Endothelial cell of umbilical vein (primary cell): ENCODE measurements around the gene CCNE1. TPM values are rescaled to one million over a fixed set of nuclear protein-coding genes. Genes with fewer than 3 reads are reported as not detected.

Experiments used
- BruUV-seq: library from RNA; stranded (reverse); fragments of 400-500 nt; replicated peaks from 2 replicates; lab custom pipeline; 2021; lab: Mats Ljungman, UMichigan
- CTCF ChIA-PET: fragments of 300-600, 350-600 bp; sonication (Branson Sonifier 250); formaldehyde crosslinking; loops from one replicate; lab custom pipeline; 2021; ENCODE audit warnings: antibody characterized with exemption, inconsistent platforms; lab: Charles Lee
- POLR2A ChIA-PET: fragments of 300-600, 350-600 bp; sonication (Branson Sonifier 250); formaldehyde crosslinking; loops from one replicate; lab custom pipeline; 2021; ENCODE audit warnings: antibody characterized with exemption, inconsistent platforms; lab: Charles Lee
- DNase-seq: peaks from one replicate; pipeline ENCODE4 v3.0.0-alpha.2; 2011; ENCODE audit warnings: low read depth, low spot score
- FAIRE-seq: peaks from 2 replicates; lab custom pipeline; 2011; peaks lifted over from hg19 to GRCh38; lab: Jason Lieb, UNC
- H2AFZ ChIP-seq: 2 replicates; pipeline ENCODE4 v1.6.0; 2012; ENCODE audit warnings: low read depth, low read length, control low read depth, inconsistent platforms
- H3K27ac ChIP-seq: 2 replicates; pipeline ENCODE4 v1.5.1; 2011; ENCODE audit warnings: low read depth, mild to moderate bottlenecking, control low read depth, low read length, moderate library complexity; ENCODE audit not compliant: insufficient read depth
- H3K27me3 ChIP-seq, 2 experiments: 2 replicates each; pipeline versions ENCODE4 v1.6.0 to v1.6.1; 2011; ENCODE audit warnings: low read length in 2 of 2, mixed read lengths in 1 of 2; ENCODE audit not compliant: control insufficient read depth in 2 of 2, insufficient read depth in 2 of 2
- H3K36me3 ChIP-seq, 2 experiments: 2 replicates in 1 of 2; 3 replicates in 1 of 2; pipeline ENCODE4 v1.5.1; 2011; ENCODE audit warnings: low read length in 2 of 2, mild to moderate bottlenecking in 1 of 2, moderate library complexity in 1 of 2; ENCODE audit not compliant: control insufficient read depth in 2 of 2, insufficient read depth in 2 of 2; ENCODE audit errors: extremely low read depth in 1 of 2
- H3K4me1 ChIP-seq: 3 replicates; pipeline ENCODE4 v1.5.1; 2011; ENCODE audit warnings: mild to moderate bottlenecking, low read length; ENCODE audit not compliant: control insufficient read depth, insufficient read depth; ENCODE audit errors: extremely low read depth
- H3K4me2 ChIP-seq: 2 replicates; pipeline ENCODE4 v1.6.1; 2011; ENCODE audit warnings: low read length, control low read depth, mixed read lengths; ENCODE audit not compliant: insufficient read depth
- H3K4me3 ChIP-seq, 3 experiments: fragments of 200-600 bp in 1 of 3; sonication (generic), shearing (Covaris generic) in 1 of 3; replicated peaks in 1 of 3; 2 replicates each; pipeline ENCODE4 v1.5.1; 2011 to 2016; ENCODE audit warnings: control low read depth in 3 of 3, low read length in 3 of 3, mild to moderate bottlenecking in 2 of 3, inconsistent platforms in 1 of 3, low read depth in 1 of 3, moderate library complexity in 1 of 3; ENCODE audit not compliant: insufficient read depth in 1 of 3
- H3K79me2 ChIP-seq: 2 replicates; pipeline ENCODE4 v1.6.0; 2012; ENCODE audit warnings: low read length, inconsistent platforms; ENCODE audit not compliant: control insufficient read depth, insufficient read depth
- H3K9ac ChIP-seq: replicated peaks from 2 replicates; pipeline ENCODE3; 2011; ENCODE audit warnings: low read length, control low read depth; ENCODE audit not compliant: insufficient read depth; ENCODE audit errors: extremely low read depth
- H3K9me1 ChIP-seq: replicated peaks from 3 replicates; pipeline ENCODE4 v1.6.0; 2011; ENCODE audit warnings: mild to moderate bottlenecking, low read length; ENCODE audit not compliant: control insufficient read depth, insufficient read depth; ENCODE audit errors: extremely low read depth
- H3K9me3 ChIP-seq: replicated peaks from 2 replicates; pipeline ENCODE4 v1.5.1; 2012; ENCODE audit warnings: low read length, inconsistent platforms; ENCODE audit not compliant: control insufficient read depth, insufficient read depth
- H4K20me1 ChIP-seq: replicated peaks from 2 replicates; pipeline ENCODE3; 2011; ENCODE audit warnings: mild to moderate bottlenecking, low read length; ENCODE audit not compliant: control insufficient read depth, insufficient read depth; ENCODE audit errors: extremely low read depth
- FOS ChIP-seq: IDR thresholded peaks from 2 replicates; pipeline ENCODE4 v1.6.1; 2011; ENCODE audit warnings: mild to moderate bottlenecking, low read length, moderate library complexity, borderline replicate concordance; ENCODE audit not compliant: insufficient read depth
- GATA2 ChIP-seq: IDR thresholded peaks from 2 replicates; pipeline ENCODE4 v1.7.0; 2011; ENCODE audit warnings: low read depth, mild to moderate bottlenecking, moderate library complexity, mixed read lengths, low read length; ENCODE audit not compliant: insufficient read length, insufficient read depth
- MYC ChIP-seq: IDR thresholded peaks from one replicate; pipeline ENCODE4 v1.6.1; 2011; ENCODE audit warnings: mild to moderate bottlenecking, low read depth, low read length
- POLR2A ChIP-seq: IDR thresholded peaks from 2 replicates; pipeline ENCODE4 v1.6.1; 2012; ENCODE audit warnings: low read depth, mild to moderate bottlenecking, control low read depth, low read length
- POLR2AphosphoS5 ChIP-seq: IDR thresholded peaks from 2 replicates; pipeline ENCODE4 v1.6.1; 2012; ENCODE audit warnings: low read depth, mild to moderate bottlenecking, control low read depth, low read length, moderate library complexity; ENCODE audit not compliant: insufficient read depth
- dilution Hi-C: fragments of 300-500 bp; cut with MboI; formaldehyde crosslinking; loops from one replicate; pipeline ENCODE4 v1.15.0; 2019; ENCODE audit warnings: low sequenced_read_pairs; ENCODE audit not compliant: extremely low pct_ligation_motif_present
- intact Hi-C: fragments of 100-400 bp; cut with micrococcal nuclease; formaldehyde crosslinking; loops from one replicate; pipeline ENCODE4 v1.10.0; 2022
- polyA plus RNA-seq, 4 experiments: library from polyadenylated mRNA; depleted of rRNA in 3 of 4; stranded (reverse) in 3 of 4; unstranded in 1 of 4; fragments of >200 nt; gene quantifications; 2 replicates each; pipeline versions ENCODE4 v1.2.1 to v1.2.3, GENCODE V29; 2011 to 2012; ENCODE audit warnings: missing spikeins in 1 of 4
- total RNA-seq: library from RNA; stranded (reverse); gene quantifications from 2 replicates; pipeline ENCODE4 v1.2.3, GENCODE V29; 2021
- TF ChIP-seq, protein P1 (sequence below), 2 donors: IDR thresholded peaks; 1 replicate in 1 of 2; 2 replicates in 1 of 2; pipeline ENCODE4 v1.5.1; 2011; ENCODE audit warnings: low read length in 2 of 2, mild to moderate bottlenecking in 2 of 2, moderate library complexity in 2 of 2, control low read depth in 1 of 2, inconsistent platforms in 1 of 2, low read depth in 1 of 2; ENCODE audit not compliant: insufficient read depth in 1 of 2; ENCODE audit errors: extremely low read depth in 1 of 2
- TF ChIP-seq, protein P2 (sequence below): IDR thresholded peaks from 2 replicates; pipeline ENCODE4 v1.6.1; 2011; ENCODE audit not compliant: insufficient read depth, insufficient read length

CCNE1 gene
- total and polyA plus RNA-seq, 2 donors (not counting 3 experiments of a cell fraction or from before 2014, with no cell fraction given) = 8.3 to 10.1 TPM

DNA sequence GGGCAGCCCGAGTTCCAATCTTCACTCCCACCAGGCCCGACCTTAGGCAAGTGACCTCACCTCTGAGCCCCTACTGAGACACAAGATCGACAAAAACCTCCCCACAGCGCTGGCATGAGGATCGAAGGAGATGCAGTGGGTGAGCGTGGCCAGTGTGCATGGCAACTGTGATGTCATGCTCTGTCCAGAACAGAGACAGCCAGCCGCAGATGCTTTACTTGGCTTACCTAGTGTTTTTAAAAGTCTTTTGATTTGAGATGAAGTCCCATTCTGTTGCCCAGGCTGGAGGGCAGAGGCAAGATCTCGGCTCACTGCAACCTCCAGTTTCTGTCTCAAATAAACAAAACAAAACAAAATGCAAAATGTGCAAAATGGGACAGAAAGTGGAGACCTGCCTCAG is 47.4 kb upstream of the CCNE1 start:
- no peak for FAIRE-seq
- H3K27me3 ChIP-seq = no peaks in the 10 kb centered on the region
- CTCF ChIA-PET = no interaction called here
- no peaks in the 10 kb centered on the region for H3K79me2 ChIP-seq
- no peak overlapping the region for H3K9ac ChIP-seq
- no peak overlapping the region for H2AFZ ChIP-seq
- H3K9me3 ChIP-seq = no peaks in the 10 kb centered on the region
- TF ChIP-seq, protein P1, sequence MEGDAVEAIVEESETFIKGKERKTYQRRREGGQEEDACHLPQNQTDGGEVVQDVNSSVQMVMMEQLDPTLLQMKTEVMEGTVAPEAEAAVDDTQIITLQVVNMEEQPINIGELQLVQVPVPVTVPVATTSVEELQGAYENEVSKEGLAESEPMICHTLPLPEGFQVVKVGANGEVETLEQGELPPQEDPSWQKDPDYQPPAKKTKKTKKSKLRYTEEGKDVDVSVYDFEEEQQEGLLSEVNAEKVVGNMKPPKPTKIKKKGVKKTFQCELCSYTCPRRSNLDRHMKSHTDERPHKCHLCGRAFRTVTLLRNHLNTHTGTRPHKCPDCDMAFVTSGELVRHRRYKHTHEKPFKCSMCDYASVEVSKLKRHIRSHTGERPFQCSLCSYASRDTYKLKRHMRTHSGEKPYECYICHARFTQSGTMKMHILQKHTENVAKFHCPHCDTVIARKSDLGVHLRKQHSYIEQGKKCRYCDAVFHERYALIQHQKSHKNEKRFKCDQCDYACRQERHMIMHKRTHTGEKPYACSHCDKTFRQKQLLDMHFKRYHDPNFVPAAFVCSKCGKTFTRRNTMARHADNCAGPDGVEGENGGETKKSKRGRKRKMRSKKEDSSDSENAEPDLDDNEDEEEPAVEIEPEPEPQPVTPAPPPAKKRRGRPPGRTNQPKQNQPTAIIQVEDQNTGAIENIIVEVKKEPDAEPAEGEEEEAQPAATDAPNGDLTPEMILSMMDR (IDR thresholded peaks at IDR 0.05; ENCODE audit: extremely low read depth in 1 of 2, insufficient read depth in 1 of 2, low read depth in 1 of 2, low read length in 2 of 2) = no peak
- no peak for TF ChIP-seq MYC
- TF ChIP-seq, protein P2, sequence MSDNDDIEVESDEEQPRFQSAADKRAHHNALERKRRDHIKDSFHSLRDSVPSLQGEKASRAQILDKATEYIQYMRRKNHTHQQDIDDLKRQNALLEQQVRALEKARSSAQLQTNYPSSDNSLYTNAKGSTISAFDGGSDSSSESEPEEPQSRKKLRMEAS = no peak
- TF ChIP-seq POLR2A = no peak
- no peak for TF ChIP-seq POLR2AphosphoS5
- TF ChIP-seq FOS = no peak
- no peak for TF ChIP-seq GATA2
- H3K4me3 ChIP-seq = no peak overlapping the region
- no peak overlapping the region for H3K4me2 ChIP-seq
- H3K9me1 ChIP-seq = no peaks in the 10 kb centered on the region
- H3K27ac ChIP-seq = no peak overlapping the region
- no peaks in the 10 kb centered on the region for H3K36me3 ChIP-seq
- no peaks in the 10 kb centered on the region for H4K20me1 ChIP-seq
- intact Hi-C loops (no loop called here), dilution Hi-C loops (no loop called here)
- H3K4me1 ChIP-seq = peaks cover 2% of the 10 kb centered on the region
- POLR2A ChIA-PET = no interaction called here
- no TSS peak for BruUV-seq
- no peak for DNase-seq
